MM.1S (cell line): ENCODE data around the gene TSC2.

Experiments
- DNase-seq: peaks from one replicate; pipeline ENCODE4 v3.0.0-alpha.2; 2015
- H2AFZ ChIP-seq: fragments of 300-600 bp; sonication (generic); 2 replicates; pipeline ENCODE4 v1.6.0; 2016; ENCODE audit warnings: antibody characterized with exemption, low read length
- H3F3A ChIP-seq: fragments of 300-600 bp; sonication (generic); 2 replicates; pipeline ENCODE4 v1.6.1; 2016; ENCODE audit warnings: mild to moderate bottlenecking, antibody characterized with exemption, low read length, moderate library complexity, mixed read lengths; ENCODE audit not compliant: insufficient read depth
- H3K27ac ChIP-seq: fragments of 300-600 bp; sonication (generic); 2 replicates; pipeline ENCODE4 v1.5.1; 2016; ENCODE audit warnings: mild to moderate bottlenecking, low read length
- H3K27me3 ChIP-seq: fragments of 300-600 bp; sonication (generic); replicated peaks from 2 replicates; pipeline ENCODE4 v1.6.0; 2016; ENCODE audit warnings: low read length; ENCODE audit not compliant: insufficient read depth
- H3K36me3 ChIP-seq: fragments of 300-600 bp; sonication (generic); replicated peaks from 2 replicates; pipeline ENCODE4 v1.6.1; 2016; ENCODE audit warnings: mild to moderate bottlenecking, low read length, mixed read lengths; ENCODE audit not compliant: insufficient read depth
- H3K4me1 ChIP-seq: fragments of 300-600 bp; sonication (generic); 2 replicates; pipeline ENCODE4 v1.6.1; 2016; ENCODE audit warnings: low read length, mixed read lengths
- H3K4me2 ChIP-seq: fragments of 300-600 bp; sonication (generic); 2 replicates; pipeline ENCODE4 v1.6.0; 2016; ENCODE audit warnings: low read depth, low read length
- H3K4me3 ChIP-seq: fragments of 300-600 bp; sonication (generic); 2 replicates; pipeline ENCODE4 v1.5.1; 2016; ENCODE audit warnings: low read length, mixed read lengths
- H3K79me2 ChIP-seq: fragments of 300-600 bp; sonication (generic); 2 replicates; pipeline ENCODE4 v1.6.1; 2016; ENCODE audit warnings: mixed run types, low read length, mixed read lengths
- H3K9ac ChIP-seq: fragments of 300-600 bp; sonication (generic); 2 replicates; pipeline ENCODE4 v1.6.1; 2016; ENCODE audit warnings: low read length, mixed read lengths
- H3K9me2 ChIP-seq: fragments of 300-600 bp; sonication (generic); replicated peaks from 2 replicates; pipeline ENCODE4 v1.6.1; 2016; ENCODE audit warnings: mild to moderate bottlenecking, low read length, mixed read lengths; ENCODE audit not compliant: insufficient read depth
- H3K9me3 ChIP-seq: fragments of 300-600 bp; sonication (generic); replicated peaks from 2 replicates; pipeline ENCODE4 v1.6.1; 2016; ENCODE audit warnings: mild to moderate bottlenecking, low read length, mixed read lengths; ENCODE audit not compliant: insufficient read depth
- H4K20me1 ChIP-seq: fragments of 300-600 bp; sonication (generic); 2 replicates; pipeline ENCODE4 v1.6.1; 2016; ENCODE audit warnings: mild to moderate bottlenecking, low read length, moderate library complexity, mixed read lengths; ENCODE audit not compliant: insufficient read depth
- EZH2 ChIP-seq: fragments of 300-600 bp; sonication (generic); optimal IDR thresholded peaks from 2 replicates; pipeline ENCODE3; 2017; ENCODE audit warnings: low read depth, mild to moderate bottlenecking, antibody characterized with exemption, low read length, mixed read lengths
- EZH2phosphoT487 ChIP-seq: fragments of 300-600 bp; sonication (generic); IDR thresholded peaks from 2 replicates; pipeline ENCODE4 v1.6.1; 2018; ENCODE audit warnings: antibody characterized with exemption, low read length
- TF ChIP-seq, protein P1 (sequence below): fragments of 300-600 bp; sonication (generic); IDR thresholded peaks from 2 replicates; pipeline ENCODE4 v1.5.1; 2016; ENCODE audit warnings: antibody characterized with exemption, low read length, mixed read lengths

TSC2 gene

GRCh38 chr16:2083876-2084780, 36.3 kb downstream of the TSC2 start:
- DNase-seq, result no peak
- no peaks in the 10 kb centered on the region for H3K9me3 ChIP-seq
- no peaks in the 10 kb centered on the region for H3K79me2 ChIP-seq
- no peaks in the 10 kb centered on the region for H4K20me1 ChIP-seq
- no peaks in the 10 kb centered on the region for H3K4me1 ChIP-seq
- H2AFZ ChIP-seq, result no peak overlapping the region
- H3K27me3 ChIP-seq, result no peaks in the 10 kb centered on the region
- no peaks in the 10 kb centered on the region for H3K36me3 ChIP-seq
- H3K27ac ChIP-seq, result no peak overlapping the region
- no peak overlapping the region for H3K4me2 ChIP-seq
- H3K9ac ChIP-seq, result no peak overlapping the region
- no peaks in the 10 kb centered on the region for H3F3A ChIP-seq
- no peaks in the 10 kb centered on the region for H3K9me2 ChIP-seq
- TF ChIP-seq EZH2phosphoT487 (no peak), EZH2 (no peak)
- TF ChIP-seq, protein P1, sequence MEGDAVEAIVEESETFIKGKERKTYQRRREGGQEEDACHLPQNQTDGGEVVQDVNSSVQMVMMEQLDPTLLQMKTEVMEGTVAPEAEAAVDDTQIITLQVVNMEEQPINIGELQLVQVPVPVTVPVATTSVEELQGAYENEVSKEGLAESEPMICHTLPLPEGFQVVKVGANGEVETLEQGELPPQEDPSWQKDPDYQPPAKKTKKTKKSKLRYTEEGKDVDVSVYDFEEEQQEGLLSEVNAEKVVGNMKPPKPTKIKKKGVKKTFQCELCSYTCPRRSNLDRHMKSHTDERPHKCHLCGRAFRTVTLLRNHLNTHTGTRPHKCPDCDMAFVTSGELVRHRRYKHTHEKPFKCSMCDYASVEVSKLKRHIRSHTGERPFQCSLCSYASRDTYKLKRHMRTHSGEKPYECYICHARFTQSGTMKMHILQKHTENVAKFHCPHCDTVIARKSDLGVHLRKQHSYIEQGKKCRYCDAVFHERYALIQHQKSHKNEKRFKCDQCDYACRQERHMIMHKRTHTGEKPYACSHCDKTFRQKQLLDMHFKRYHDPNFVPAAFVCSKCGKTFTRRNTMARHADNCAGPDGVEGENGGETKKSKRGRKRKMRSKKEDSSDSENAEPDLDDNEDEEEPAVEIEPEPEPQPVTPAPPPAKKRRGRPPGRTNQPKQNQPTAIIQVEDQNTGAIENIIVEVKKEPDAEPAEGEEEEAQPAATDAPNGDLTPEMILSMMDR, result no peak
- no peak overlapping the region for H3K4me3 ChIP-seq

DNA sequence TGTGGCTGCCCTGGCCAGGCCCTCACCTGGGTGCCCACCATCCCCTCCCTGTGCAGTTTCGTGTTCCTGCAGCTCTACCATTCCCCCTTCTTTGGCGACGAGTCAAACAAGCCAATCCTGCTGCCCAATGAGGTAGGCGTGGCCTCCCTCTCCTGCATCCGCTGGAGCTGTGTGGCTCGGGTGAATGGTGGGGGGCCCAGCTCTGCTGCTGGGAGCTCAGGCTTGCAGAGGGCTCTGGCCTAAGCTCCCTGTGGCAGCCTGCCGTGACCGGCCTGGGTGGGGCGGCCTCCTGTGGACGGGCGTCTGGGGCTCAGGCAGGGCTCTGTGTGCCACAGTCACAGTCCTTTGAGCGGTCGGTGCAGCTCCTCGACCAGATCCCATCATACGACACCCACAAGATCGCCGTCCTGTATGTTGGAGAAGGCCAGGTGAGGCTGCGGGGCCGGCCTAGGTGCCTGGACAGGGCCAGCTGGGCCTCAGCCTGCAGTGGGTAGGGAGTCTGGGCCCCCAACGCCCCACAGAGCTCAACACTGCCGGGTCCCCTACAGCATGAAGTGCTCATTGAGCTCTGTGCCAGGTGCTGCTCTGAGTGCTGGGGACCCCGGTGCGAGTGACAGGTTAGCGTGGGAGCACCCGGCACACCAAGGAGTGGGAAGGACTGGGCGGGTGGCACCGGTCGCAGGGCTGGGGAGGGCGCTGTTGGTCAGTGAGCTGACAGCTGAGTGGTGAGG, 37.3 kb downstream of the TSC2 start:
- Histone ChIP-seq H3K79me2 (no peaks in the 10 kb centered on the region), H3K27ac (no peak overlapping the region), H4K20me1 (no peaks in the 10 kb centered on the region), H3K9me3 (no peaks in the 10 kb centered on the region), H3K27me3 (no peaks in the 10 kb centered on the region), H3K9ac (no peak overlapping the region), H3K36me3 (no peaks in the 10 kb centered on the region), H2AFZ (no peak overlapping the region), H3K4me2 (no peak overlapping the region), H3K9me2 (no peaks in the 10 kb centered on the region), H3K4me1 (no peaks in the 10 kb centered on the region), H3F3A (no peaks in the 10 kb centered on the region), H3K4me3 (no peak overlapping the region)
- TF ChIP-seq EZH2phosphoT487, result no peak
- TF ChIP-seq, protein P1, result no peak
- DNase-seq, result no peak

GRCh38 chr16:2085669-2086068, 37.9 kb downstream of the TSC2 start:
- Histone ChIP-seq H4K20me1 (no peaks in the 10 kb centered on the region), H3K27ac (no peak overlapping the region), H3K9ac (no peak overlapping the region), H3K79me2 (no peaks in the 10 kb centered on the region), H3K36me3 (no peaks in the 10 kb centered on the region), H2AFZ (no peak overlapping the region), H3K4me1 (no peaks in the 10 kb centered on the region), H3F3A (no peaks in the 10 kb centered on the region), H3K4me3 (no peak overlapping the region), H3K27me3 (no peaks in the 10 kb centered on the region), H3K9me2 (no peaks in the 10 kb centered on the region), H3K9me3 (no peaks in the 10 kb centered on the region), H3K4me2 (no peak overlapping the region)
- no peak for DNase-seq
- TF ChIP-seq, protein P1, result no peak
- TF ChIP-seq EZH2, result no peak
- TF ChIP-seq EZH2phosphoT487, result no peak
